Neural progenitor cell (in vitro differentiated cells): ENCODE data around the gene GRM3. TPM values are rescaled to one million over a fixed set of nuclear protein-coding genes. Genes with fewer than 3 reads are reported as not detected.

Experiments used
- DNase-seq: peaks from one replicate; pipeline ENCODE4 v3.0.0-alpha.2; 2016; ENCODE audit warnings: low spot score
- H2AFZ ChIP-seq: fragments of 200-600 bp; sonication (generic); replicated peaks from 2 replicates; pipeline ENCODE4 v1.6.1; 2016; ENCODE audit warnings: antibody characterized with exemption
- H3F3A ChIP-seq: fragments of 200-600 bp; sonication (generic); 2 replicates; pipeline ENCODE4 v1.6.1; 2016; ENCODE audit warnings: antibody characterized with exemption, low read depth
- H3K27ac ChIP-seq: fragments of 200-600 bp; sonication (generic); 2 replicates; pipeline ENCODE4 v1.5.1; 2016; ENCODE audit warnings: mild to moderate bottlenecking
- H3K27me3 ChIP-seq: fragments of 200-600 bp; sonication (generic); 2 replicates; pipeline ENCODE4 v1.6.1; 2016; ENCODE audit warnings: mild to moderate bottlenecking, moderate library complexity
- H3K36me3 ChIP-seq: fragments of 200-600 bp; sonication (generic); 2 replicates; pipeline ENCODE4 v1.5.1; 2016
- H3K4me1 ChIP-seq: fragments of 200-600 bp; sonication (generic); 2 replicates; pipeline ENCODE4 v1.6.1; 2016; ENCODE audit warnings: mixed run types
- H3K4me2 ChIP-seq: fragments of 200-600 bp; sonication (generic); 2 replicates; pipeline ENCODE4 v1.6.1; 2016
- H3K4me3 ChIP-seq: fragments of 200-600 bp; sonication (generic); 2 replicates; pipeline ENCODE4 v1.5.1; 2016
- H3K79me2 ChIP-seq: fragments of 200-600 bp; sonication (generic); 2 replicates; pipeline ENCODE4 v1.6.1; 2016; ENCODE audit warnings: low read depth
- H3K9ac ChIP-seq: fragments of 200-600 bp; sonication (generic); 2 replicates; pipeline ENCODE4 v1.6.1; 2016
- H3K9me3 ChIP-seq: fragments of 200-600 bp; sonication (generic); 2 replicates; pipeline ENCODE4 v1.5.1; 2016; ENCODE audit warnings: low read depth
- H4K20me1 ChIP-seq: fragments of 200-600 bp; sonication (generic); 2 replicates; pipeline ENCODE4 v1.6.1; 2016; ENCODE audit warnings: low read depth
- H3K27ac Mint-ChIP-seq: 3 replicates; pipeline ENCODE4 v1.8.0; 2021; ENCODE audit warnings: mixed read lengths
- H3K27me3 Mint-ChIP-seq: 2 replicates; pipeline ENCODE4 v1.8.0; 2022; ENCODE audit warnings: low read depth, mild to moderate bottlenecking, inconsistent platforms, moderate library complexity, mixed read lengths; ENCODE audit not compliant: insufficient read depth
- H3K36me3 Mint-ChIP-seq: 3 replicates; pipeline ENCODE4 v1.8.0; 2021; ENCODE audit warnings: mixed read lengths
- H3K4me1 Mint-ChIP-seq: 3 replicates; pipeline ENCODE4 v1.8.0; 2021; ENCODE audit warnings: mixed read lengths
- H3K4me3 Mint-ChIP-seq: 3 replicates; pipeline ENCODE4 v1.8.0; 2021; ENCODE audit warnings: mild to moderate bottlenecking, moderate library complexity, mixed read lengths
- H3K9me3 Mint-ChIP-seq: 3 replicates; pipeline ENCODE4 v1.8.0; 2020; ENCODE audit warnings: mixed read lengths
- CTCF ChIP-seq: fragments of 200-600 bp; sonication (generic); IDR thresholded peaks from 2 replicates; pipeline ENCODE4 v1.5.1; 2017; ENCODE audit warnings: antibody characterized with exemption, mild to moderate bottlenecking
- EZH2 ChIP-seq: fragments of 200-600 bp; sonication (generic); IDR thresholded peaks from 2 replicates; pipeline ENCODE4 v1.6.1; 2017; ENCODE audit warnings: antibody characterized with exemption, mild to moderate bottlenecking, moderate library complexity
- EZH2phosphoT487 ChIP-seq: fragments of 200-600 bp; sonication (generic); IDR thresholded peaks from 2 replicates; pipeline ENCODE4 v1.6.1; 2017; ENCODE audit warnings: antibody characterized with exemption
- total RNA-seq: library from RNA; depleted of rRNA; stranded (reverse); fragments of >200 nt; gene quantifications from 2 replicates; pipeline ENCODE4 v1.2.3, GENCODE V29; 2015; ENCODE audit warnings: low replicate concordance

GRM3 gene
- total RNA-seq, 1 donor from 2014 or later: 22.2 TPM

DNA sequence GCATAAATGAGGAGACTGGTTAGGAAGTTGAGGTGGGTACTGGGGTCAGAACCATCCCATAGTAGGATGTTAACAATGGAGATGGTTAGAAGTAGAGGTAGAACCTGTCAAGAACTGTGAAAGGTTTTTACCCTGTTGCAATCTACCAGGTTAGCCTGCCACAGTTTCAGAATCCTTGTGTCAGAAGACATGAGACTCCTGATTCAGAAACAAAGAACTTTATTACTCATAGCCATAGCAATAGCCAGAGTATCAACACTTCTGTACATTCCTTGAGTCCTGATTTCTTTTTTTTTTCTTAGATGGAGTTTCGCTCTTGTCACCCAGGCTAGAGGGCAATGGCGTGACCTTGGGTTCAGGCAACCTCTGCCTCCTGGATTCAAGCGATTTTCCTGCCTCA, 200.9 kb downstream of the GRM3 start:
- no peak overlapping the region for H2AFZ ChIP-seq
- DNase-seq: no peak
- Mint-ChIP-seq H3K27me3 (peaks cover 3% of the 10 kb centered on the region), H3K36me3 (peaks cover 5% of the 10 kb centered on the region), H3K4me1 (no peaks in the 10 kb centered on the region), H3K9me3 (no peaks in the 10 kb centered on the region), H3K4me3 (no peak overlapping the region), H3K27ac (no peak overlapping the region)
- H3K79me2 ChIP-seq: no peaks in the 10 kb centered on the region
- no peak overlapping the region for H3K4me2 ChIP-seq
- no peaks in the 10 kb centered on the region for H3K4me1 ChIP-seq
- no peak overlapping the region for H3K27ac ChIP-seq
- no peaks in the 10 kb centered on the region for H3K36me3 ChIP-seq
- no peaks in the 10 kb centered on the region for H3K9me3 ChIP-seq
- no peak overlapping the region for H3K4me3 ChIP-seq
- no peaks in the 10 kb centered on the region for H3K27me3 ChIP-seq
- H4K20me1 ChIP-seq: no peaks in the 10 kb centered on the region
- H3K9ac ChIP-seq: no peak overlapping the region
- no peaks in the 10 kb centered on the region for H3F3A ChIP-seq
- TF ChIP-seq EZH2 (no peak), CTCF (no peak), EZH2phosphoT487 (no peak)

- no peak overlapping the region for H3K4me3 ChIP-seq
- Mint-ChIP-seq H3K27ac (no peak overlapping the region), H3K4me3 (no peak overlapping the region), H3K27me3 (peaks cover 3% of the 10 kb centered on the region), H3K9me3 (no peaks in the 10 kb centered on the region), H3K36me3 (peaks cover 2% of the 10 kb centered on the region), H3K4me1 (no peaks in the 10 kb centered on the region)
- no peaks in the 10 kb centered on the region for H4K20me1 ChIP-seq
- no peaks in the 10 kb centered on the region for H3K79me2 ChIP-seq
- H3K4me1 ChIP-seq: no peaks in the 10 kb centered on the region
- H3K9ac ChIP-seq: no peak overlapping the region
- no peaks in the 10 kb centered on the region for H3F3A ChIP-seq
- H3K9me3 ChIP-seq: no peaks in the 10 kb centered on the region
- H3K27me3 ChIP-seq: no peaks in the 10 kb centered on the region
- DNase-seq: no peak
- H2AFZ ChIP-seq: no peak overlapping the region
- H3K36me3 ChIP-seq: no peaks in the 10 kb centered on the region
- no peak overlapping the region for H3K27ac ChIP-seq
- TF ChIP-seq EZH2phosphoT487: no peak
- TF ChIP-seq CTCF: no peak
- H3K4me2 ChIP-seq: no peak overlapping the region
Measured at GRCh38 chr7:86846494-86847190, 202.9 kb downstream of the GRM3 start.

DNA sequence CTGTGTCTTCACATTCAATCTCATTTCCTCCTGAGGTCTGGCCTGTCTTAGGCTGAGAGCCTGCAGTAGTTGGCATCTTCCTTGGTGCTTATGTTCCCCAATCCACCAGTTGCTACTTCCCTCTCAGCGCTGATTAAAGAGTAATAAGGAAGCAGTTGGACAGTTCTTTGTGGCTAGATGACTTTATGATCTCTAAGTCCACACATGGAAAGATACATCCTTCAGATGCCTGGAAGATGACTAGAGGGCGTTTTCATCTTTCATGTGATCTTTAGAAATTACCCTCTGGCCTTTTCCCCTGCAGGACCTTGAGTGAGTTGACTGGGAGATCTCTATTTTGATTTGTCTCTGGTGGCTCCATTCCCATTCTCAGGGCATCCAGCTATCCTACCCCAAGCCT, 204.5 kb downstream of the GRM3 start:
- Histone ChIP-seq H3K36me3 (no peaks in the 10 kb centered on the region), H4K20me1 (no peaks in the 10 kb centered on the region), H3K4me2 (no peak overlapping the region), H3K9ac (no peak overlapping the region), H3K27ac (no peak overlapping the region), H3F3A (no peaks in the 10 kb centered on the region), H3K4me3 (no peak overlapping the region), H3K4me1 (no peaks in the 10 kb centered on the region), H2AFZ (no peak overlapping the region), H3K9me3 (no peaks in the 10 kb centered on the region), H3K79me2 (no peaks in the 10 kb centered on the region), H3K27me3 (no peaks in the 10 kb centered on the region)
- Mint-ChIP-seq H3K36me3 (peaks cover 2% of the 10 kb centered on the region), H3K27me3 (peaks cover 3% of the 10 kb centered on the region), H3K4me1 (no peaks in the 10 kb centered on the region), H3K4me3 (no peak overlapping the region), H3K27ac (no peak overlapping the region), H3K9me3 (no peaks in the 10 kb centered on the region)
- no peak for TF ChIP-seq CTCF
- TF ChIP-seq EZH2: no peak
- TF ChIP-seq EZH2phosphoT487: no peak
- no peak for DNase-seq
